GM19025 (cell line): ENCODE data around the gene AMACR.

Experiments
- ATAC-seq: cut with Tn5 transposase; IDR thresholded peaks from one replicate; pipeline ENCODE4 v1.9.1; 2021; ENCODE audit warnings: mild to moderate bottlenecking, low read depth, moderate library complexity; ENCODE audit not compliant: unreplicated experiment

The AMACR gene

DNA sequence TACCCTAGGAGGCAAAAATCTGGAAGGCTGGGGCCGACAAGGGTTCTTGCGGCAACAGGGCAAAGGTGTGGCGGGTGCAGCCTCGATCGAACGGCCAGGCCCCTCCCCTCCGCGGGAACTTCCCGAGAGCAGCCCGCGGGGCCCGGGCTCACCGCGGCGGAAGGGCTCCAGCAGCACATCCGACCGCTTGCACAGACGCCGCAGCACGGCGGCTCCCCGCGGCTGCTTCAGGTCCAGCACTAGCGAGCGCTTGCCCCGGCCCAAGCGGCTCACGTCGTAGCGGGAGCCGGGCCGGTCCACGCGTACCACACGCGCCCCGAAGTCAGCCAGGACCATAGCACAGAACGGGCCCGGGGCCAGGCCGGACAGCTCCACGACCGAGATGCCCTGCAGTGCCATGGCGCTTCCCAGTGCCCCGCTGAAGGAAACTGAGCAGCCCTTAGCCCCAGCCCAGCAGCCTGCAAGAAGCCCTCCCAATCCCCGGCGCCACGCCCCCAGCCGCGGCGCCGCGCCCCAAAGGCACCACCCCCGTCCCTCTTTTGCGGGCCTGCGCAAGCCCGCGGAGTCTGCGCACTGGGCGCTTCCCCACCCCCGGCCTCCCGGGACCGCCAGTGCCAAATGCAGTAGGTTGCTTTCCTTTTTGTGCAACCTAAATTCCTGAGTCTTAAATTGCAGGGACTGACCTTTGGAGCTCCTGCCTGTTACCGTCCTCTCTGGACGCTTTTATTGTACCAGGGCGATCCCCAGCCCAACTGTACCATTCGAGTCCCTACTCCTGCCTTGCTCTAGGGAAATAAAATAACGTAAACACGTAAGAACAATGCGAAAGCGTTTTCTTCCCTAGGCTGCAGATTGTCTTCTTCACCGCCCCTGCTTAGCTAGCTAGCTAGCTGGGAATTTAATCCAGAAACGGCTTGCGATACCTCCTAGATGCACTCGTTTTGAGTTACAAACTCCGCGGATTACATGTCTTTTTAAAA, at the start of gene AMACR:
Gene AMACR, minus strand, starts transcription at position 430 of the 980 bp plus-strand sequence. Its CDS starts 31 bp downstream, at position 399.
- ATAC-seq: peak; percentile 92

DNA sequence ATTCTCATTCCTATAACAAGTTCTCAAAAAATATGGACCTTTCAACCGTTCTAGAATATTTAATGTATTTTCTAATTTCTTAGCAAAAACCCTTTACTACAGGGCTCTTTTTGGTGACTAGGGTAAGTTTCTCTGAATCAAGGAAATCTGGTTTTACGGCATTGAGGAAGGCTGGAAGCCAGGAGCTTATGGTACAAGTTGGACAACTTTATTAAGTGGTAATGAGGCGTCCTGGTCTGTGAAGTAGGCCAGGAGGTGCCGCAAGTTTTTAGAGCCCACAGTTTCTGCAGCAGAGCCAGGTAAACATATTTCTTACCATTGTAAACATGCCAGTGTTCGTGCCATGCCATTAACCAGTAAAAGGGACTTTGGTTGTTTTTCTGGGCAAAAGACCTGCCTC, 49.7 kb upstream of the AMACR start:
- ATAC-seq: no peak

DNA sequence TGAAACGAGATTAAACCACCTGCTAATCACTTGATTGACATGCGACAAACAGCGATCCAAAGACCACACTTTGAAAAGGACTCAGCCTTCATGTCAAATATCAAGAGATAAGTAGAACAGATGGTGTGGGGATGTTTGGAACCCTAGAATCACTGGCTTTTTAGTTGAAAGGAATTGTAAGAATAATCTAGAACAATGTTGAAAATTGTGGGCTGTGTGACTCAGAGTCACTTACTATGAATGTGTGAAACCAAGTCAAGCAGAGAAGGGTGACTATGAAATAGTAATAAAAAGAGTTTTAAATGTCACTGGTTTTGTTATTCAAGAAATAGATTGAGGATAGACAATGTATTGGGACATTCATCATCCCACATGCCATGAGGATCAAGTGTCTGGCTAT, 49.3 kb upstream of the AMACR start:
- no peak for ATAC-seq

DNA sequence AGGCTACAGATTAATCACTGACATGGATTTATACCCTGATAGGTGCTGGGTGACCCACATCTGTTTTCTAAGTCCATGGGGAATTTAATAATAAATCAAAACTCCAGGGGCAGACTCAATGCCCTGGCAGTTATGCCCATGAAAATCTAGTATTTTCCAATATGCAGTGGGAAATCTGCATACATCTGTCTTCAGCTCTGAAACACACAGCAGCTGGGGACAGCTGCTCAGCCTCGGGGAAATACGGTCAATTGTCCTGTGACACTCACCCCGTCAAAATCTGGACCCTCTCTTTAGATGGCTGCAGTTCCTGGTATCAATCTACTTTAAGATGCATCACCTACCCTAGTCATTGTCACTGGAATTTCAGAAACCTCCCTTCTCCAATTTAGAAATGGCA, 47.8 kb upstream of the AMACR start:
- no peak for ATAC-seq

DNA sequence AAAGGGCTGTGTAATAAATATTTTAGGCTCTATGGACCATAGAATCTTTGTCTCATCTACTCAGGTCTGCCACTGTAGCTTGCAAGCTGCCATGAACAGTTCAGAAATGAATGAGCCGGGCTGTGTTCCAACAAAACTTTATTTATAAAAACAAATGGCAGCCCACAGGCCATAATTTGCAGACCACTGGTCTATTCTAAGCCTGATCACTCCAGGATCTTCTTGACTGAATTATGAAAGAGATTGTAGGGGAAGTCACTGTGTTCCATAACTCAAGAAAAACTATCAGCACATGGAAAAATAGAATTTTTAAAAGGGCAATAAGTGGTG, 46.5 kb upstream of the AMACR start:
- ATAC-seq: no peak

DNA sequence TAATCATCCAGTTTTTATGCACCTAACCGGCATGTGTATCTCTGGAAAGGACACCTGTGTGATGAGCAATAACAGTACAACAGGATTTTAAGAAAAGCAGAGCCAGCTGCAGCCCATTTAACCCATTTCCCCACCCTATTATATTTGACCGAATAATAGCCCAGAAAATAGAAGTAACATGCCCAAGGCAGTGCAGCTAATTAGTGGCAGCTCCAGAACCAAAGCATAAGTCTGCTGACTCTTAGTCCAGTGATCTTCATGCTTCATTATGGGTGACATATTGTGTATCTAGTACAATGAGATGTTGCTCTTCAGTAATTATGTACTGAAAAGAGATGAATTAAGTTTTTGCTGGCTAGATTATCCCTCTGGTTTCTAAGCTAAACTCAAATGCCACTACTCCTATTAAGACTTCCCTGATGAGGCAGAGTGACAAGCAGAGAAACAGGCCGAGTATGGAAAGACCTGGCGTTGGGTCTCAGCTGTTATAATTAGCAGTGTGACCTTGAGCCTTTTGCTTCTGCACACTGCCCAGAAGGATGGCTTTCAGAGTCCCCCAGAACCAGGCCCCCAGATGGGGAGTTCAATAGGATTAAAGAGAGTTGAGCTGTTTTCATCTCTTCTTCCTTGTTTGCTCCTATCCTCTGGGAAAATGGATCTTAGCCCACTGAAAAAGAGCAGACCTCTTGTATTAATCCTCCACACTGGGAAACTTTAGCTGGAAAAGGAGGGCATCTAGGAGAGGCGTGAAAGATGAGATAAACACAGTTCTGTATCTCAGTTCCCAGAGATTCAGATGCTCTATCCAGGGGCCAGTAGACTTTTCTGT, 45.9 kb upstream of the AMACR start:
- ATAC-seq: no peak

DNA sequence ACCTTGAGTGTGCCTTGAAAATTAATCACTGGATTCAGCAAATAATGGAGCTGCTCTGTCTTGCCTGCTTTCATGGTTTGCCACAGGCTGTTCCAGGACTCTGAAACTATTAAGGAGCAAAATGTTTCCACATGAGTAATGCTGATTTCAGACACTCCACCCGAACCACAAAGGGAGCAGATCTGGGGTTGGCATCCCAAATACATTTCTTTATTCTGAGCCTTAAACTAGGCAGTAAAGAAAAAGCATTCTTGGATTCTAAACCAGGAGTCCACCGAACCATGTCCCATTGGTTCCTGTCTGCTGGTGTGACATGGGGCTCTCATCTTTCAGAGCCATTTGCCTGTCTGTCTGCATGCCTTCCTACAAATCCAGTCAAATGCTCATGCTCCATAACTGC, 45.3 kb upstream of the AMACR start:
- no peak for ATAC-seq

DNA sequence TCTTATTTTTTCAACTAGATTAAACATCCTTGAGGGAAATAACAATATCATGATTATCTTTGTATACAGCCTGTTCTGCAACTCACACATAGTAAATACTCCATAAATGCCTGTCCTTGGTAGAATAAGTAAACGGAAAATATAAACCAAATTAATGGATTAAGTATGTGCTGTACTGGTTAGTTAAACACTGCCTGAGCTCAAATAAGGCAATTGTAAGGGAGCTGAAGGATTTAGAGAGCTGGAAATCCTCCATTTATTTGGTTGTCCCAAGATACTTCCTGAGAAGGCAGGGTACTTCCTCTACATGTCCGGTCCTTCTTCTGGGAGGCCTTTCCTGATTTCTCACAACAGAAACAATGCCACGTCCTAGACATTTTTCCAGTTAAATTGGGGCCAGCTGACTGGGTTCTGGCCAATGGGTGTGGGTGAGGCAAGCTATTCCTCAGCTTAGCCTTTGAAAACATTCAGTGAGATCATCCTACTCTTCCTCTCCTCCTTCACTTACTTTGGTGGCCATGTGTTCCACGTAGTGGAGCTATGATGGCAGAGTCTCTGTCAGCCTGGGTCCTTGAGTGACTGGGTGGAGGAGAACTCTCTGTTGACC, 43.6 kb upstream of the AMACR start:
- ATAC-seq: no peak

DNA sequence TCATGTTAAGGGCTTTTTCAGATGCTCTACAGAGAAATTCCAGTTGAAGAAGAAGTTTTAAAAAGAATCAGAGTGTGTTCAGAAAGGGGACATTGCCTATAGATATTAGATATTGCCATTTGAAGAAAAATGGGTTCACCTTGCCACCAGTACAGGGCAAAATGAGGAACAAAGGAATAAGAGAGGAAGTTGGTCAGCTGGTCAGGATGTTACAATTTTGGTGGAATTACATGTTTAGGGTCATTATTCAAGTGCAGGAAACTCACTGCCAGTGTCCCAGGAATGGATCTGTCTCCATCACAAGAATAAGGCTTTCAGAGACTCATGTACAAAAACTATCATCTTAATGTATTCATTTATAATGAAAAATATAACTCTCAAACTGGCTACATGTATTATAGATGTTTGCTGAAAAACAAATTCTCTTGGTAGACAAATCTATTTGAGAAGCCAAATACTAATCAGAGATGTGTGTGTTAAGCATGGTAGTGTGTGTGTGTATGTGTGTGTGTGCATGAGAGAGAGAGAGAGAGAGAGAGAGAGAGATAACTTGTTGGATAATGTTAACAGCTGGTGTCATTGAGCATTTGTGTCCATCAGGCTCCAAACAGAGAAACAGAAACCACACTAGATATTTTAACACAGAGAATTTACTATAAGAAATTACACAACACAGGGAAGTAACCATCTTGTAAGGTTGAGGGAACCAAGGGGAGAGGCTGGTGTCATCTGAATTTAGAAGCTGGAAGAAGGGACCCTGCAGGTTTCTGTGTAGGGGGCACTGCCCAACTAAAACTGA, 40.1 kb upstream of the AMACR start:
- no peak for ATAC-seq

DNA sequence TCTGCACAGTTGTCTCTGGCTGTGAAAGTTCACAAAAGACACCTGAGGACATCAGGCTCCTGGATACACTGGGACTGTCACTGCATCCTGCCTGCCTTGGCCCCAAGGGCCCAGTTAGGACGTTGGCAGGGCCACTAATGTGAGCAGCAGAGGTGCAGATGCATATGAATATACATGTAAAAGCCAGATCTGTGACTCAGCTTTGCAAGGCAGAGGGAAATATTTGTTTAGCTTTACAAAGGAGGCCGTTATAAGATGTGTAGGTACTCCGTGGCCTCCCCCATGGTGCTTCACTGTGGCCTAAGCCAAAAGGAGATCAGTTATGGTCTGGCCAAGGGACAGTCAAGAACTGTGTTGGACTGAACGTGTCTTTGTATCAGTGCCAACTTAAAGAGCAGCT, 39.3 kb upstream of the AMACR start:
- no peak for ATAC-seq

DNA sequence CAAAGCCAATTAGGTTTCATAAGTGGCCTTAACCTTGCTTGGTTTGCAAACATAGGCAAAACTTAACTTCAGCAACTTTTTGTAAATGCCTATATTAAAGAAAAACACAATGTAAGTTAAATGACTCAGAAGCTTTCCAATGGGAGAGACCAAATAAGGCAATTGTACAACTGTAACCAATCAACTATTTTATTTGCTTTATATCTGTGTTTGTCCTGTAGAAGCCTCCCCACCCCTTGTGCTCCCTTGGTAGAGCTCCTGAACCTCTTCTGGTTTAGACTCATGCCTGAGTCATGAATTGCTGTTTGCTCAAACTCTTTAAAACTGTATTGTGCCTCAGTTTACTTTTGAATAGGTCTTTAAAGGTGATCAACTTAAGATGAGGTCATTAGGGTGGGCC, 38.1 kb upstream of the AMACR start:
- no peak for ATAC-seq

DNA sequence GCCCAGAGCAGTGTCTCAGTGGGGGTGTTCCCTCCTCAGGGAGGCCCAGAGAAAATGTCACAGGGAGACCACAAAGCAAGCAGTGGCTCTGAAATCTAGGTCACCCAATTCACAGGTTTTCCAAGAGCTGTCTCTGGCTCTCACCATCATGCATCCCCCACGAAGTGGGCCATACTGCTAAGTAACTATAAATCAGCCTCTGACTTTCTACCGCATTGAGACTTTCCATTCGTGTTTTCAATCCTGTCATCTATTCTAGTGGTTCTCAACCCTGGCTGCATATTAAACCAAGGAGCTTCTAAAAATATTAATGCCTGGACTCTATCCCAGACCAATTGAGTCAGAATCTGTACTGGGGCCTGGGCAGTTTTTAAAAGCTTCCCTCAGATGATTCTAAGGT, 37.2 kb upstream of the AMACR start:
- no peak for ATAC-seq

DNA sequence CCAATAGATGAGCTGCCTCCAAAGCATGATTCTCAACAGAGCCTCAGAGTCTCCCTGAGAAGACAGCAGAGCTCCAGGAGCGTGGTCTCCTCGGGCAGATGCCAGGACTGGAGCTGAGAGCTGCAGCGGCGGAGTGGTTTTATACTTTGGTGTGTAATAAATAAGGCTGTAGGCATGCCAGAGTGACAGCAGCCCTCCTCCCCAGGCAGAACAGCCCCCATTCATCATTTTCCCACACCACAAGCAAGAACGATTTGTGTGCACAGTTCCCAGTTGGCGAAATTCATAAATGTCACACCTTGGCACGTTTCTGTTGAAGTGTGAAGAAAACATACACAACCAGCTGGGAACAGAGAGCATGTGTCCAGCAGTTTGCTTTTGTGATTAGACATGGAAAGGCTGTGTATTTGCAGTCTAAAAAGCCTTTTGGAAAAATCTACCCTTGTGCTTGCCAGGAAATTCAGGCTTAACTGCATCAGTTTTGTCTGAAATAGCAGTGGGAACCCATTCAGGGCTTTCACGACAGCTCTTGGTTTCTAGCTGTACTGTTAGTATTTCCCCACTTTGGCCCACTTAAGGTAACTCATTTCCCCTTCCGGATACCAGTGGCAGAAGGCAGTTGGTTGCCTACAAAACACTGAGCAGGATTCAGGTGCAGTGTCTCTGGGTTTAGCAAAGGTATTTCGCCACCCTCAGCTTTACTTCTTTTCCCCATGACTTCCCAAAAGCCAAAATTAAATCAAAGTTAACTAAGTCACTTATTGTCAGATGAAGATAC, 35.4 kb upstream of the AMACR start, which contains the start of gene C1QTNF3:
Gene C1QTNF3, minus strand, starts transcription at position 115 of the 778 bp plus-strand sequence. Its CDS starts 88 bp downstream, at position 27.
- ATAC-seq: no peak

DNA sequence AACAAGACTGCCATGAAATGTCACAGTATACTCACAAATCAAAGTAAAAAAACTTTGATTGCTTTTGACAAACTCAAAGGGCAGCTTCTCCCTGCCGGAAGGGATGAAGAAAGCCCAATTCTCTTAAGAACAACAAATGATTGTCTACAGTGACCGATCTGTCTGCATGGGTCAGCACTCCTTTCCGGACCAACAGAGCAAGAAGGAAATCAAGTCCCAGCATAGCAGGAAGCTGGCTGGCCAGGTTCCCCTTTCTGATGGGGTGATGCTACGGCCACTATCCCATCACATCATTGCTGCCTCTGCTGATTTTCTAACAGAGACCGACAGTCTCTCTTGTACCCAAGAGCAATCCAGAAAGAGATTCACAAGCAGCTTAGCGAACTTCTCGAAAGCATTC, 34.5 kb upstream of the AMACR start:
- no peak for ATAC-seq

DNA sequence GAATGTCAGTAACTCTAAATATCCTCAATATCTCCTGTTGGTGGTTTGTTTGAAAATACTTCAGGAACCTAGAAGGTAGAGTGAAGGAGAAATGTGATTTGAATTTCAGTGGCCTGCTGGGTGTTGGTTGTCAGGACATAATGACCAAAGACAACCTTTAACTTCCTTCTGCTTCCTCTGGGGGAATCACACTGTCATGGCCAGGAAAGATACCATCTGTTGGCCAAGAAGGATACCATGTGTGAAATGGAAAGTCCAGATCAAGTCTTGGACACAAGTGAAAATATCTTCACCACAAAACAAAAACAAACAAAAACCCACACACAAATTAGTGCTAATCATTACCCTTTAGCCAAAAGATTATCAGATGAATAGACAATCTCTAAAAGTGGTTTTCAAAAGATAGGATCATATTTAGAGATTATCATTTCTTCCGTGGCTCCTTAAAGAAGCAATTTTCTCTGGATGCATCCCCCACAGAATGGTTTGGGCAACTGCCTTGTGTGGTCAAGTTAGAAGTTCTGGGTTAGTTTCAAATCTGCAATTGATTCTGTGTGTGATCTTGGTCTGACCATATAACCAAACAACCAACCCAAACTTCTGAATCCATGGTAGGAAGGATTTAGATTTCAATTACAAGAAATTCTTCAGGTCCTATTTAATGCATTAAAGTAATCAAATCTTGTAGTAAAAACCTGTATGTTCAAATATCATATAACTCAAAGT, 33.6 kb upstream of the AMACR start:
- peak; percentile 57 for ATAC-seq

DNA sequence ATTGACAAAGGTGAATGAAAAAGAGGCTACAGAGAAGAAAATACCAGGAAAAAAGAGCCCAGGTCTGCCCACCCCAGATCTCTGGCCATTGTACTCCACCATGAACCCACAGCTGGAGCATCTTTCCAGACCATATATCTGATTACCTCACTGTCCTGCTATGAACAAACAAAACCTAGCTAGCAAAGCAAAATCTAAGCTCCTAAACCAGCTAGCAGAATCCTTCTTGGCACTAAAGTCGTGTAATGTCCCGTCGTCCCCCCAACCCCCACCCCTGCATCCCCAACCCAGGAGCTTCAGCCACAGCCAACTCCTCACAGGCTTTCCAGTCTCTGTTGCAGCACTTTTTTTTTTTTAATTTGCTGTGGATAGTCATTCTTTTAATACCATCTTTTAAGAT, 32.6 kb upstream of the AMACR start:
- no peak for ATAC-seq

DNA sequence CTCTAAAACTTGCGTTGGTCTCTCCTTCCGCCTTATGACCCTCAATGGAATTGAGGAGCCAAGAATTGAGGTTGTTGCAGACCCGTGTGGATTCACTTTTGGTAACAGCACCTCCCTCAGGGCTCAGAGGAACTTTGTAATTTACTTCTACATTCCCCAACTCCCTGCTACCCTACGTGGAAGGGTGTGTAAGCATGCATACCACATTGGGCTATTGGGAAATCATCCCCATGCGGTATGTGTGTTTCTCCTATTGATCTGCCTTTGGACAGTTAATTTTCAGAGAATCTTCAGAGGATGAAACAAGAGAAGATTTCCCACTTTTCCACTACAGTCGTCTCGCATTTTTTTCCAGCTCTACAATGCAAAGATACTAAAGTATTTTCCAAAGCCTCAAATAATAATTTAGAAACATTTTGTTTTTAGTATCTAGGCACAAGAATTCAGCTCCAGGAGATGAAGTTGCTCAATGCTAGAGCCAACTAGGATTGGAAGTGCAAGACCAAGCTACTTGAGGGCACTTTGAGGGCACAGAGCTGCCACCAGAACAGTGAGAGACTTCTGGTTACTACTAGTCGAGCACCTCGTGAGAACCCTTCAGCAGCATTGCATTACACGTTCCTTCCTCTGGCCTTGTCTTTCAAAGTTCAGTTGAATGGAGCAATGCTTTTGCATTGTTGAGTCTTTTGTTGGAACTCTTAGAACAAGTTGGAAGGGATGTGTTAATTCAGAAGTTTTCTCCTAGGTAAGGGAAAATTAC, 31.7 kb upstream of the AMACR start:
- no peak for ATAC-seq

DNA sequence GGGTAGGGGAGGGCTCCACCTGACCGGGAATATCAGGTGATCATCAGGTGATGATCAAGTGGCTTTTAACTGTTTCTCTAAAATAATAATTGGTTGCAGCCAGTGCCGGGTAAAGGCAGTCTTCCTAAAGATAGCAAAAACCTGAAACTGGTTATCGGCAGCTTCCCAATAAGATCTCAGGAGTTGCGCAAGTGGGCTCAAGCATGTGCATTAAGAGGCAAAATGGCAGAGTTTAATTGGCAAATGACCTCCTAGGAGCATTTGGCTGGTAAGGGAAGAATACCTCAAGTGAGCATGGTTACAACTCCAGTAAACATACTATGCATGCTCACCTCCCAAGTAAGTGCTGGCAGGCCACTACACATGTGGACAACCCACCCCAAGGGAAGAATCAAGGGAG, 31.0 kb upstream of the AMACR start:
- no peak for ATAC-seq
